ENCODE results near the gene IRS1.

GRCh38 chr2:226705133-226705886, 94.3 kb downstream of the IRS1 start:
- TF ChIP-seq CTCF (optimal IDR thresholded peaks at IDR 0.05 in 1 of 3, IDR thresholded peaks at IDR 0.05 in 1 of 3, conservative IDR thresholded peaks at IDR 0.05 in 1 of 3; ENCODE audit: extremely low read depth in 1 of 3, insufficient read depth in 2 of 3, low read length in 3 of 3) (no peak), EZH2 (IDR thresholded peaks at IDR 0.05; ENCODE audit: low read length) (no peak)

Data from keratinocyte (primary cell).